Lower lobe of right lung (tissue), 2 donors: ENCODE measurements around the gene PTRH2. TPM values are rescaled to one million over a fixed set of nuclear protein-coding genes. Genes with fewer than 3 reads are reported as not detected.
"Not testable (repeated sequence)": the region's sequence is repeated elsewhere in the genome, so short reads cannot be mapped to it uniquely, and the experiment has no call there.

ENCODE experiments used
- ATAC-seq, 2 donors: fragments of 200-7000 bp; cut with Tn5 transposase; one replicate each; pipeline ENCODE4 v1.9.1; 2020 to 2022; ENCODE audit warnings: mild to moderate bottlenecking in 2 of 2, moderate library complexity in 2 of 2
- DNase-seq: peaks from one replicate; pipeline ENCODE4 v3.0.0-alpha.2; 2020
- H3K27ac ChIP-seq: fragments of 200-600 bp; one replicate; pipeline ENCODE4 v1.8.0; 2022
- H3K27me3 ChIP-seq: fragments of 200-600 bp; one replicate; pipeline ENCODE4 v1.8.0; 2022; ENCODE audit warnings: low read depth
- H3K36me3 ChIP-seq: fragments of 200-600 bp; one replicate; pipeline ENCODE4 v1.8.0; 2022; ENCODE audit warnings: mild to moderate bottlenecking
- H3K4me1 ChIP-seq: fragments of 200-600 bp; one replicate; pipeline ENCODE4 v1.8.0; 2022
- H3K4me3 ChIP-seq: fragments of 200-600 bp; one replicate; pipeline ENCODE4 v1.8.0; 2022; ENCODE audit warnings: mild to moderate bottlenecking
- H3K9me3 ChIP-seq: fragments of 200-600 bp; one replicate; pipeline ENCODE4 v1.8.0; 2022
- intact Hi-C: fragments of 100-400 bp; cut with DNase I; formaldehyde crosslinking; loops from one replicate; pipeline ENCODE4 v1.11.0; 2022
- total RNA-seq: library from RNA; stranded (reverse); fragmentation: NEBNext Ultra II Directional; extraction: Animal tissue kit (Norgen Biotek cat#: 25700); gene quantifications from one replicate; pipeline ENCODE4 v1.2.1, GENCODE V29; 2021
- TF ChIP-seq, protein P1 (sequence below): fragments of 200-600 bp; IDR thresholded peaks from one replicate; pipeline ENCODE4 v1.8.0; 2022; ENCODE audit warnings: antibody characterized with exemption, mild to moderate bottlenecking
- donor health status: DM: no; HTN: yes; CAD: no; lungs with severe emphysema.

PTRH2 gene
- total RNA-seq, 1 donor from 2014 or later, result 16.7 TPM

DNA sequence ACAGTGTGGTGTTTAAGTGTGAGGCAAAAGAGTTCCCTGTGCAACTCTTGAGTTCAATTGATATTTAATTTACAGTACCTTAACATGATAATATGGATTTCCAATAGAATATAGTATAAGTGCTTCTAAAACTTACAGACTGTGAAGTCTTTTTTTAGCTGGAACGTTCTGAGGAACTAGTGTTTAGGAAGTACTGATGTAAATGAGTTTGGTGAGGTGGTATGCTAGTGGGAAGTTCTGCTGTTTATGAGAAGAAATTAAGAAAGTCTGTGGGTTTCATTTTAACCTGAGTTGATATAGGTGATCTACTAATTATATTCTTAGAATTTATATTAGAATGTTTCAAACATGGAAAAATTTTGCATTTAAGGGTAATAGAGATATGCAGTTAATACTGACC is 32.0 kb downstream of the PTRH2 start:
- peaks cover 96% of the 10 kb centered on the region for H3K36me3 ChIP-seq
- ATAC-seq, result no peak

DNA sequence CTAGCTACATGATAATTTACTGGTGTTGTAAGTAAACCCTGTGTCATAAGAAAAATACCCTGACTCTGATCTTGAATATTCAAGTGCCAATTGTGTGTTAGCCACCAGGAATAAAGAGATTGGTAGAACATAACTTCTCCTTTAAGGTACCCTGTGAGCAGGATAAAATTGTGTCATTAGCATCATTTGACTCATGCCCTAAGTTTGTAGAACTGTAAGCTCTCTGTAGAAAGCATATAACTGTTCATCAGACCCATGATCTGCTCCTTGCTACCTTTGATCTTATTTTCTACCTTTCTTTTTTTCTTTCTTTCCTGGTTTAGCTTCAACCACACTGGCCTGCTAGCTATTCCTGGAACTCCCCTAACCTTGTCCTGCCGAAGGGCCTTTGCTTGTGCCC is 35.8 kb downstream of the PTRH2 start:
- ATAC-seq (no peak), DNase-seq (no peak)
- H3K4me1 ChIP-seq, result peaks cover 23% of the 10 kb centered on the region
- no peaks in the 10 kb centered on the region for H3K9me3 ChIP-seq
- TF ChIP-seq, protein P1, sequence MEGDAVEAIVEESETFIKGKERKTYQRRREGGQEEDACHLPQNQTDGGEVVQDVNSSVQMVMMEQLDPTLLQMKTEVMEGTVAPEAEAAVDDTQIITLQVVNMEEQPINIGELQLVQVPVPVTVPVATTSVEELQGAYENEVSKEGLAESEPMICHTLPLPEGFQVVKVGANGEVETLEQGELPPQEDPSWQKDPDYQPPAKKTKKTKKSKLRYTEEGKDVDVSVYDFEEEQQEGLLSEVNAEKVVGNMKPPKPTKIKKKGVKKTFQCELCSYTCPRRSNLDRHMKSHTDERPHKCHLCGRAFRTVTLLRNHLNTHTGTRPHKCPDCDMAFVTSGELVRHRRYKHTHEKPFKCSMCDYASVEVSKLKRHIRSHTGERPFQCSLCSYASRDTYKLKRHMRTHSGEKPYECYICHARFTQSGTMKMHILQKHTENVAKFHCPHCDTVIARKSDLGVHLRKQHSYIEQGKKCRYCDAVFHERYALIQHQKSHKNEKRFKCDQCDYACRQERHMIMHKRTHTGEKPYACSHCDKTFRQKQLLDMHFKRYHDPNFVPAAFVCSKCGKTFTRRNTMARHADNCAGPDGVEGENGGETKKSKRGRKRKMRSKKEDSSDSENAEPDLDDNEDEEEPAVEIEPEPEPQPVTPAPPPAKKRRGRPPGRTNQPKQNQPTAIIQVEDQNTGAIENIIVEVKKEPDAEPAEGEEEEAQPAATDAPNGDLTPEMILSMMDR, result no peak
- H3K27ac ChIP-seq, result no peak overlapping the region
- peaks cover 96% of the 10 kb centered on the region for H3K36me3 ChIP-seq
- no peaks in the 10 kb centered on the region for H3K27me3 ChIP-seq
- intact Hi-C loops, result no loop called here
- no peak overlapping the region for H3K4me3 ChIP-seq

More for the DNA sequence above, 32.0 kb downstream of the PTRH2 start:
- H3K4me1 ChIP-seq, result no peaks in the 10 kb centered on the region
- no peaks in the 10 kb centered on the region for H3K27me3 ChIP-seq
- H3K9me3 ChIP-seq, result no peaks in the 10 kb centered on the region
- H3K27ac ChIP-seq, result no peak overlapping the region
- intact Hi-C loops, result no loop called here
- no peak for DNase-seq
- H3K4me3 ChIP-seq, result no peak overlapping the region
- TF ChIP-seq, protein P1, result no peak

DNA sequence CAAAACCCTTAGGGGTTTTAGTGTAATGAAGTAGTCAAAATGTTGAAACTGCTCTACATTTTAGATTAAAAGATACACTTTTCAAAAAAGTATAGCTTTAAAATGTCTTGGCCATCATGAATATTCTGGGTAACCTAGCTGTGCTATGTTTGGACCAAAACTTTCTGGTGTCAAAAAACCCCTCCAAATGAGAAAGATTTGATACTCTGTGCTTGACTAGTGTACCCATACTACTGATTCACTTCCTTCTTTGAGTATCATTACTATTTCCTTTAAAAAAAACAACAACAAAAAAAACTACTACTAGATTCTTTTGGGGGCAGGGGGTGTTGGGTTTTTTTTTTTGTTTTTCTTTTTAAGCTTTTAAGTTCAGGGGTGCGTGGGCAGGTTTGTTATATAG is 37.3 kb downstream of the PTRH2 start:
- Histone ChIP-seq H3K27ac (no peak overlapping the region), H3K4me1 (peaks cover 23% of the 10 kb centered on the region), H3K36me3 (peaks cover 96% of the 10 kb centered on the region), H3K9me3 (no peaks in the 10 kb centered on the region), H3K27me3 (no peaks in the 10 kb centered on the region), H3K4me3 (no peak overlapping the region)
- DNase-seq, result no peak
- ATAC-seq, result no peak
- intact Hi-C loops, result no loop called here
- TF ChIP-seq, protein P1, result no peak

DNA sequence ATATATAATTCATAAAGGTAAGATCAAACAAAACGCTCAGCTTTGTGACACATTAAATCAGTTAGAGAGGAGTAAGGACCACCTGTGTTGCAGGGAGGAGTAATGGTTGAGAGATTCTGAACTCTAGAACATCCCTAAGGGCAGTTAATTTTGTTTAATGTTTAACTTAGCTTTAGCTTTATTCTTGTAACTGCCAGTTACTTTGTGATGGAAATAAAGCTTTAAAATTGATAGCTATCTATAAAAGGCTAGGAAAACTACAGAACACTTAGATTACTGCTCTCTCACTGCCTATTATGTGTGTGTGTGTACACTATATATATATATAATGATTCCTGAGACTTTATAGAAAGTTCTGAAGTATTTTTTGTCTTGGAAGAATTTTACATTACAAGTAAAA is 37.8 kb downstream of the PTRH2 start:
- DNase-seq (no peak), ATAC-seq (no peak)
- TF ChIP-seq, protein P1, result no peak
- H3K27ac ChIP-seq, result no peak overlapping the region
- H3K9me3 ChIP-seq, result no peaks in the 10 kb centered on the region
- peaks cover 23% of the 10 kb centered on the region for H3K4me1 ChIP-seq
- H3K36me3 ChIP-seq, result peaks cover 96% of the 10 kb centered on the region
- intact Hi-C loops, result no loop called here
- no peak overlapping the region for H3K4me3 ChIP-seq
- H3K27me3 ChIP-seq, result no peaks in the 10 kb centered on the region

DNA sequence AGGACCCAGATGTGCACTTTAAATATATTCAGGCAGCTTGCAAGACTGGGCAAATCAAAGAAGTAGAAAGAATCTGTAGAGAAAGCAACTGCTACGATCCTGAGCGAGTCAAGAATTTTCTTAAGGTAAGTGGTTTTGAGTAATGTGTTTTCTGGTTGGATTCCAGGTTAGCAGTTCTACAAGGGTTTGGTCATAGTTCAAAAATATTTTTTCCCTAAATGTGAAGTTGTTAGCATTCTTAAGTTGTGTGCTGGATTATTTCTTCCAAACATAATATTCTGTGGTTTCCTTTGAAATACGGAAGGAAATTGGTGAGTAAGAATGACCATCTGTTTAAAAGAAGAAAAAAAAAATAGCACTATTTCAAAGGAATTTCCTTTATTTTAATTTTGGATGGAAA is 38.4 kb downstream of the PTRH2 start:
- Histone ChIP-seq H3K9me3 (no peaks in the 10 kb centered on the region), H3K36me3 (peaks cover 96% of the 10 kb centered on the region), H3K27ac (no peak overlapping the region), H3K4me3 (no peak overlapping the region), H3K4me1 (peaks cover 23% of the 10 kb centered on the region), H3K27me3 (no peaks in the 10 kb centered on the region)
- peak in 1 of 2 donors; percentile 46 for ATAC-seq
- DNase-seq, result no peak
- intact Hi-C loops, result no loop called here
- TF ChIP-seq, protein P1, result no peak

DNA sequence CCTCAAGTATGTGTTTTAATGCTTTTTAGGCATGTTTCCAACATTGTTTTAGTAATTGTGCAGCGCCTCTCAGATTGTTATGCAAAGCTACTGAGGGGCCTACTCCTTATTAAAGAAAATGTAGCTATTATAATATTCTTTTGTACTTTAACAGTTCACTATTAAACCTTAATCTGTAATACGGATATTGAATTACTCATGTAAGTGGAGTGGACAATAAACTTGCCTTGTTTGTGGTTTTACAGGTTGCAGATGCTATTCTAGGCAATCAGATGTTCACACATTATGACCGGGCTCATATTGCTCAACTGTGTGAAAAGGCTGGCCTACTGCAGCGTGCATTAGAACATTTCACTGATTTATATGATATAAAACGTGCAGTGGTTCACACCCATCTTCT is 41.0 kb downstream of the PTRH2 start:
- DNase-seq (no peak), ATAC-seq (no peak)
- H3K36me3 ChIP-seq, result peaks cover 98% of the 10 kb centered on the region
- H3K9me3 ChIP-seq, result no peaks in the 10 kb centered on the region
- H3K4me3 ChIP-seq, result no peak overlapping the region
- peaks cover 23% of the 10 kb centered on the region for H3K4me1 ChIP-seq
- H3K27me3 ChIP-seq, result no peaks in the 10 kb centered on the region
- no peak overlapping the region for H3K27ac ChIP-seq
- intact Hi-C loops, result no loop called here
- TF ChIP-seq, protein P1, result no peak

DNA sequence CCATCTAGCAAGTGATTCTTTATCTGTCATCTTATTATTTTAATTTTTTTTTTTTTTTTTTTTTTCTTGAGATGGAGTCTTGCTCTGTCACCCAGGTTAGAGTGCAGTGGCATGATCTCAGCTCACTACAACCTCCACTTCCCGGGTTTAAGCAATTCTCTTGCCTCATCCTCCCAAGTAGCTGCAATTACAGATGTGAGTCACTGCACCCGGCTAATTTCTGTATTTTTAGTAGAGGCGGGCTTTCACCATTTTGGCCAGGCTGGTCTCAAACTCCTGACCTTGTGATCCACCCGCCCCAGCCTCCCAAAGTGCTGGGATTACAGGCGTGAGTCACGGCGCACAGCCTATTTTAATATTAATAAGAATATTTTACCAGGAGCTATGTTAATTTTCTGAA is 50.6 kb downstream of the PTRH2 start:
- H3K27ac ChIP-seq, H3K4me3 ChIP-seq, H3K9me3 ChIP-seq, H3K27me3 ChIP-seq, intact Hi-C loops, H3K4me1 ChIP-seq: not testable (repeated sequence)
- H3K36me3 ChIP-seq, result peaks cover 98% of the 10 kb centered on the region
- ATAC-seq (peak; percentile 38 to 54), DNase-seq (peak; percentile 44)
